Hematopoietic multipotent progenitor cell (in vitro differentiated cells): ENCODE measurements around the gene HOMER3. TPM values are rescaled to one million over a fixed set of nuclear protein-coding genes. Genes with fewer than 3 reads are reported as not detected.
"Not testable (repeated sequence)": the region's sequence is repeated elsewhere in the genome, so short reads cannot be mapped to it uniquely, and the experiment has no call there.

Source experiments
- DNase-seq, 3 donors: peaks; one replicate each; pipeline ENCODE4 v3.0.0-alpha.2; 2011 to 2015; ENCODE audit warnings: low read depth in 2 of 3, low spot score in 2 of 3
- total RNA-seq: library from RNA; depleted of rRNA; stranded (reverse); fragments of >200 nt; gene quantifications from one replicate; pipeline ENCODE4 v1.2.3, GENCODE V29; 2012

Gene HOMER3
- total RNA-seq, 1 donor: 4.8 TPM

DNA sequence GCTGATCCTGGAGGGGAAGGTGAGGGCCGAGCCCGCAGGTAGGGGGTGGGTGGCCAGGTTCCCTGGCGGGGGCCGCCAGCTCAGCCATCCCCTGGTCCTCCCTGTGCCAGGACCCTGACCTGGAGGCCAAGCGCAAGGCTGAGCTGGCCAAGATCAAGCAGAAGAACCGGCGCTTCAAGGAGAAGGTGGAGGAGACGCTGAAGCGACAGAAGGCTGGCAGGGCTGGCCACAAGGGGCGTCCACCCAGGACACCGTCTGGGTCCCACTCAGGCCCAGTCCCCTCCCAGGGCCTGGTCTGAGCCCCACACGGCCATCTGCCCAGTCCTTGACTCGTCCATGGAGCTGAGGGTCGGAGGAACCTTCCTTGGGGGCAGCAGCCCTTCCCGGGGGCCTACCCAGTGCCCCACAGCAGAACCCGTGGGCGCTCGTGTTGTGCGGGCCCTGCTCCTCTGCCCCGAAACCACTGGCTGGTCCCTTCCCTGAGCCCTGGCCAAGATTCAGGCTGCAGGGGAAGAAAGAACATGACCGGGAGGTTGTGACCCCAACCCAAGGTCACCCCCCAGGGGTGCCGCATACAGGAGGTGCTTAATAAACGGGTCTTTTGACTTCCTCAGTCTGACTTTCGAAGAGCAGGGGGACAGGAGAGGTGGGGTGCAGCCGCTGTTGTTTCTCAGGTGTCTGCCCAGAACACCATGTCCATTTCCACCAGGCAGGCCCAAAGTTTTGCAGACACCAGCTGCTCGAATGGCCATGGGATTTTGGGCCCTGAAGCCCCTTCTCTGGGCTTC lies 12.8 kb downstream of the HOMER3 start:
- DNase-seq: no peak

DNA sequence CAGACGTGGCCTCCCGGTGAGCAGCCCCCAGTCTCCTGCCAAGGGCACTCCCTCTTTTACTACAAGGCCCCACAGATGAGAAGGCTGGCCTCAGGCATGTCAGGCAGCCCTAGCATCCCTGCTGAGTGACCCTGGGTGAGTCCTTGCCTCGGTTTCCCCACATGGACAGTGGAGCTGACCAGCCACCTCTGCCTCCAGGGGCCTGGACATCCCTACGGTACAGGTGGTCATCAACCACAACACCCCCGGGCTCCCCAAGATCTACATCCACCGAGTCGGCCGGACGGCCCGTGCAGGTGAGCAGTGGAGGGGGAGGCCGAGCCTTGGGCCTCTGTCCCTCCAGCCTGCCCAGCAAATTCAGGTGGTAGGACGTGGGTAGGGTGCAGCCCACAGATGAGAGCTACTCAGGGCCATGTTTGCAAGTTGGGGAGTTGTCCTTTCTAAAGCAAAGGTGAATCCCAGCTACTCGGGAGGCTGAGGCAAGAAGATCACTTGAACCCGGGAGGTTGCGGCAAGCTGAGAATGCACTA lies 16.3 kb downstream of the HOMER3 start:
- DNase-seq: no peak

GRCh38 chr19:18922228-18922985 lies 18.6 kb downstream of the HOMER3 start:
- no peak for DNase-seq

DNA sequence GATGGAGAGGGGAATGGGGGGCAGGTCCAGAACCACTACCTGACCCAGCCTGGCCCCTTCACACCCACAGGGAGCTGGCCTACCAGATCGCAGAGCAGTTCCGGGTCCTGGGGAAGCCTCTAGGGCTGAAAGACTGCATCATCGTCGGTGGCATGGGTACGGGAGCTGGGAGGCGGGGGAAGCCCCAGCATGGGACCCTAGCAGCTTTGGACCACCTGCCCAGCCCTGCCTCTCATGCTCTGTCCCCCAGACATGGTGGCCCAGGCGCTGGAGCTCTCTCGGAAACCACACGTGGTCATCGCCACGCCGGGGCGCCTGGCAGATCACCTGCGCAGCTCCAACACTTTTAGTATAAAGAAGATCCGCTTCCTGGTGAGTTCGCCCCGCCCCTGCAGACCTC lies 19.4 kb downstream of the HOMER3 start:
- DNase-seq: no peak

- no peak for DNase-seq
Observed at GRCh38 chr19:18920400-18920799, 20.6 kb downstream of the HOMER3 start.

DNA sequence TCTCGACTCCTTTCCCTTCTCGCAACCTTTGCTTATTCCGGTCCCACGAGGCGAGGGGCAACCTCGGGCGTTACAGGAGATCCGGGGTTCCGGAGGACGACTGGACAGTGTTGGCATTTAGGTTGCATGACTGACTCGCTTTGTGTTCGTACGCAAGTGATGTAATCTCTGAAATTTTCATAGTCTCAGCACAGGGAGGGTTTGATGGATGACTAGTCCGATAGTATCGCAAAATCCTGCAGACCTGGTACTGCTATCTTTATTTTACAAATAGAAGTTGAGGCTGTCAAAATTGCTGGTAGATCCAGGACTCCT lies 21.2 kb downstream of the HOMER3 start:
- DNase-seq: no peak

DNA sequence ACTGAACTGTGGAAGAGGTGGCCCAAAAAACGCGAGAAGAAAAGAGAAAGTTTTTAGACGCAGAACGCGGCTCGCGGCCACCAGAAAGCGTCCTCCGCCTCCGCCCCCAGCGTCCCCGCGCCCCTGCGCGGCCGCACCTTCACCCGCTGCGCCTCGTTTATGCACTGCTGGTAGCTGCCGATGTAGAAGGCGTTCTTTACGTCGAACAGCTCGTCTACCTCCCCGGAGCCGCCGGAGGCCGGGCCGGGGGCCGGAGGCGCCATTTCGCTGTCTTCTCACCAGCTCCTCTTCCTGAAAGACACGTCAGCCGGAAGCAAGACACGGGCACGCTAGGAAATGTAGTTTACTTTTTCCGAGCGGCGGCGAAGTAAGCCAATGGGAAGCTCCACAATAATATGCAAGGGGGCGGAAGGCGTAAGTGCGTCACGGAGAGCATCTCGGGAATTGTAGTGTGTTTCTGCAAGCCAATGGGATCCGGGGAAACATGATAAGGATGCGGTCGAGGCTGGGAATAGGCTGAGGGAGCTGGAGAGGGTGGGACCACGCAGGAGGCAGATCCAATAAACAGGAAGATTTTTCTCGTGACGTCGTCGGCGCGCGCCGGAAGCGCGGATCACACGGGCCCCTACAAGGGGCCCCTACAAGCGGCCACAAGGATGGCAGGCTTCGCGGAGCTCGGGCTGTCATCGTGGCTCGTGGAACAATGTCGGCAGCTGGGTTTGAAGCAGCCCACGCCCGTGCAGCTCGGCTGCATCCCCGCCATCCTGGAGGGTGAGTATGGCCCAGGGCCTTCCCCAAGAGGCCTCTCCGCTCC lies 21.7 kb downstream of the HOMER3 start, which contains the start of the genes COPE and DDX49:
TSS of gene COPE (minus strand) at position 302 of the 814 bp plus-strand sequence. CDS start at position 263, 39 bp downstream.
TSS of gene DDX49 (plus strand) at position 630 of the 814 bp plus-strand sequence. CDS start at position 657, 27 bp downstream.
- peak; percentile 97 to 100 (median 100) for DNase-seq

DNA sequence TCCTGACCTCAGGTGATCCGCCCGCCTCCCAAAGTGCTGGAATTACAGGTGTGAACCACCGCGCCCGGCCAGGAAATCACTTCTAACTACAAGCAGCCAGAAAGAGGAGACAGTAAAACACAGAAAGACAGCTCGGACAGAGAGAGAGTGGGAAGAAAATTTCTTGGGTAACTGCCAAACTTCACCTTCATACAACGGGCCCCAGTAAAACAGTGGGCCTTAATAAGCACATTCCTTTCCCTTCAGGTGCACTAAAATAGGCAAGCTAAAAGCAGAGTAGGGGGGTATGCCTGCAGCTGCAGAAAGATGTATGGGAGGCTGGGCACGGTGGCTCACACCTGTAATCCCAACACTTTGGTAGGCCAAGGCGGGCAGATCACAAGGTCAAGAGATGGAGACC lies 23.4 kb downstream of the HOMER3 start:
- DNase-seq: not testable (repeated sequence)

DNA sequence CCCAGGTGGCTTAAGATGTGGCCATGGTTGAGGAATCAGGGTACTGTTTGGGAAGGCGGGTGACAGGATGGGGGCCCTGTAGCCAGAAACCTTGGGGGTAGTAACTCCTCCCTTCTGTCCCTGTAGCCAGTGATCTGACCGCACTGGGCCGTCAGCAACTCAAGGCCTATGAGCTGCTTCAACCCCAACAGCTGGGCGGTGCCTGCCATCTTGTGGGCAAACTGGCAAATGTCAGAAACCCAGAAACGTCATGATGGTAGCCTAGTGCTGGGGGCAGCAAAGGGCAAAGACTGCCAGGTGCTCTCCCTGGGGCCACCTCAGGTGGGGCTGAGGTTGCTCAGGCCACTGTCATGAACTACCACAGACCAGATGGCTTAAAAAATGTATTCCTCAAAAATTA lies 25.4 kb downstream of the HOMER3 start:
- peak in 2 of 3 donors; percentile 51 to 68 for DNase-seq

GRCh38 chr19:18913466-18913865 lies 27.6 kb downstream of the HOMER3 start:
- DNase-seq: no peak

GRCh38 chr19:18912933-18913332 lies 28.1 kb downstream of the HOMER3 start:
- DNase-seq: no peak

DNA sequence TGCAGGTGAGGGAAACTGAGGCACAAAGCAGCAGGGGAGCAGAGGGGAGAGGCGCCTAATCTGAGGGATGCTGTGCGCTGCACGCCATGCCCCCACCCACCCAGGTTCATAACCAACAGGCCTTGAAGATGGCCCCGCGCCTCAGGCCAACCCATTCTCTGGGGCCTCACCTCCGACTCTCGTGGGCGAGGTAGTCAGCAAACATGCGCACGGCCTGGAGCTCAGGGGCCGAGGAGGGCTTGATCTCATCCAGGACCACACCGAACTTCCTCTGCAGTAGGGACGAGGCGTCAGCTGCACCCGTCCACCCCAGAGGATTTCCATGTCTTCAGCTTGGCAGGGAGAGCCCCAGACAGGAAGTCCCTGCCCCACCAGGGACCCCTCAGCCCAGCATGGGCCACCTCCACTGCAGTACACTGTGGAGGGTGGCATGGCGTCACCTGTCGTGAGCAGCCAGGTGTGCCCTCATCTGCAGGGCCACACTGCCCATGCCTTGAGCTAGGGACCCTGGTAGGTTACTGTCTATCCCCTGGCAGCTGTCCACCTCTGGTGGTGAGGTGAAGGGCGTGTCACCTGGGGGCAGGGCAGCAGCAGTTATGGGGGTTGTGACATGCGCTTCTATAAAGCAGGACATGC lies 30.1 kb downstream of the HOMER3 start:
- no peak for DNase-seq

DNA sequence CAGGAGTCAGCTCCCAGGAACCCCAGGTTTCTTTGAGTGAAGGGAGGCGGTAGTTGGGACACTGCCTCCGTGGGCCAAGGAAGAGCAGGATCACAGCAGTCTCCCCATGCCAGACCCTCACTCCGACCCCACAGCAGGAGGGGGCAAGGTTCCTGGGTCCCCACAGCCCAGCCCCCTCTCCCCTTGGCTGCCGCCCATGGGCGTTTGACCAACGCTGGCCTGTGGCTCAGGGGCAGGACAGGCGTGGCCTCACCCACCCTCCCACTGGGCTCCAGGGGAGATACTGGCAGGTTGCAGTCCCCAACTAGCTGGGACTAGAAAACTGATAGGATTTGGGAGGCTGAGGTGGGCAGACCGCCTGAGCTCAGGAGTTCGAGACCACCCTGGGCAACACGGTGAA lies 31.0 kb downstream of the HOMER3 start:
- no peak for DNase-seq

DNA sequence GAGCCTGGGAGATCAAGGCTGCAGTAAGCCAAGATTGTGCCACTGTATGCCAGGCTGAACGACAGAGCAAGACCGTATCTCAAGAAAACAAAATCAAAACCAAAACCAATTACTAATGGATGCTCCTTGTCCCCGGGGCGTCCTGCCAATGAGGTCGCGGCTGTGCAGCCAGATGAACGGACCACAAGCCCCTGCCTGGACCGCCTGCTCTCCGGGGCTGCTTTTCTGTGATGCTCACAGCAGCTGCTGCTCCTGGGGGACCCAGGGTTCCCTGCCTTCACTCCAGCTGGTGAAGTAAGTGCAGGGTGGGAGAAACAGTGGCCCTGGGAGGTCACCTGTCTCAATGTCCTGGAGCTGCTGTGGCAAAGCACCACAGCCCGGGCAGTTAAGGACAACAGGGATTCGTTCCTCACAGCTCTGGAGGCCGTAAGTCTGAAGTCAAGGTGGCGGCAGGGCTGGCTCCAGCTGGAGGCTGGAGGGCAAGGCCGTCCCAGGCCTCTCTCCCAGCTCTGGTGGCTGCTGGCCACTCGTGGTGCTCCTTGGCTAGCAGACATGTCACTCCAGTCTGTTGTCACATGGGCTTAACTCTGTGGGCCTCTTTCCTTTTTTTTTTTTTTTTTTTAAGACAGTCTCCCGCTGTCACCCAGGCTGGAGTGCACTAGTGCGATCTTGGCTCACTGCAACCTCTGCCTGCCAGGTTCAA lies 31.9 kb downstream of the HOMER3 start:
- no peak for DNase-seq

- DNase-seq: no peak
Observed at GRCh38 chr19:18906605-18907519, 34.2 kb downstream of the HOMER3 start.

DNA sequence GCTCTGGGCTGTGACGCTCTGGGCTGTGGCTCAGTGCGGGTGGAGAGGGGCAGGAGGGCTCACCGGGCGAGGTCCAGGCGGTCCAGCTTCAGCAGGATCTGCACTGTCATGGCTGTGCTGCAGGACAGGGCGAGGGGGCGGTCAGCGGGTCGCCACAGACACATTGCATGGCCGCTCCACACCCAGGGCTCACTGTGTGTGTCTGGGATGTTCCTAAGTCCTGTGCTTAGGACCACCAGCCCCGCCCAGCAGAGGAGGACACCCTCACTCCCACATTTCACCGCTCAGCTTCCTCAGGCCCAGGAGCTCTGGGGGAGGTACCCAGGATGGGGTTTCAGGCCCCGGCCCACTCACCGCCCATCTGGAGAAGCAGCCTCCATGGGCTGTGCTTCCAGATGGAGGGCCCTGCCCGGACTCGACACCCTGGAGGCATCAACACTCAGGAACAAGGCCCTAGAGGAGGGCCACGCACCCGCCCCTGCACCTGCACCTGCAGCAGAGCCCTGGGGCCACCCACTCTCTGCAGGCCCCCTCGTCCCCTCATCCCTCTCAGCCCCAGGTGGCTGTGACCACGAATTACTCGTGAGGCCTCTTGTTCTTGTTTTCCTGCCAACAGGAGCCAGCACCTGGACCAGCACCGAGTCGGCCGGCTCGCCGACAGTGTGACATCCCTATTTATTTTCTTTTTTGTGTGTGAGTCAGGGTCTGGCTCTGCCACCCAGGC lies 35.3 kb downstream of the HOMER3 start:
- no peak for DNase-seq

DNA sequence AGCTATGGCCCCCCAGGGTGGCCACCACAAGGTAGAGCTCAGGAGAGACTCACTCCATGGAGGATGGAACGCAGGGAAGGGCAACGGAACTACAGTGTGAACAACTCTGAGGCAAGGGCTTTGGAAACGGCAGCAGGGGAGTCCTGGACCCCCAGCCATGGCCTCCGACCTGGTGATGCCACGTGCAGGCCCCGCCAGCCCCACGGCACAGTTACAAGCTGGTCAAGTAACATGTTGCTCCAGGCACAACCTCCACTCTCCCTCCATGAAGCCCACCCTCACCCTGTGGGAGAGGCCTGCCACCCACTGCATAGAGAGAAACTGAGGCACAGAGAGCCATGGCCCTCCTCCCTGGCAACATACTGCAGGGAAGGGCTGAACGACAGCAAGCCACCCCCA lies 36.0 kb downstream of the HOMER3 start:
- DNase-seq: no peak
